HepG2 (cell line): ENCODE data around the gene HELZ. TPM values are rescaled to one million over a fixed set of nuclear protein-coding genes. Genes with fewer than 3 reads are reported as not detected.

Source experiments
- BRCA1 ChIP-seq: sonication (generic); formaldehyde crosslinking; IDR thresholded peaks from 2 replicates; pipeline ENCODE4 v1.4.0; 2020; ENCODE audit warnings: missing genetic modification reagents
- GATAD1 ChIP-seq: IDR thresholded peaks from 2 replicates; pipeline ENCODE4 v1.6.1; 2016; ENCODE audit warnings: missing genetic modification reagents, missing compliant biosample characterization
- GFI1 ChIP-seq: sonication (generic); formaldehyde crosslinking; IDR thresholded peaks from 2 replicates; pipeline ENCODE4 v1.5.0; 2020; ENCODE audit warnings: missing genetic modification reagents, mild to moderate bottlenecking, borderline replicate concordance
- GPBP1L1 ChIP-seq: sonication (generic); formaldehyde crosslinking; IDR thresholded peaks from 2 replicates; pipeline ENCODE4 v1.5.0; 2020; ENCODE audit warnings: mild to moderate bottlenecking, missing genetic modification reagents
- GPN1 ChIP-seq: sonication (generic); formaldehyde crosslinking; IDR thresholded peaks from 2 replicates; pipeline ENCODE4 v1.5.1; 2020; ENCODE audit warnings: missing genetic modification reagents, borderline replicate concordance
- HINFP ChIP-seq: sonication (generic); formaldehyde crosslinking; IDR thresholded peaks from 2 replicates; pipeline ENCODE4 v1.4.0; 2020; ENCODE audit warnings: low read depth, mild to moderate bottlenecking, missing genetic modification reagents
- LRRFIP1 ChIP-seq: sonication (generic); formaldehyde crosslinking; conservative IDR thresholded peaks from 2 replicates; pipeline ENCODE4 v1.4.0; 2020; ENCODE audit warnings: missing genetic modification reagents
- NFKB2 ChIP-seq: sonication (generic); formaldehyde crosslinking; IDR thresholded peaks from 2 replicates; pipeline ENCODE4 v1.4.0; 2020; ENCODE audit warnings: missing genetic modification reagents, borderline replicate concordance
- PITX1 ChIP-seq: sonication (generic); formaldehyde crosslinking; IDR thresholded peaks from 2 replicates; pipeline ENCODE4 v1.5.1; 2020; ENCODE audit warnings: mild to moderate bottlenecking, missing genetic modification reagents
- PRMT3 ChIP-seq: sonication (generic); formaldehyde crosslinking; IDR thresholded peaks from 2 replicates; pipeline ENCODE4 v1.8.1; 2022; ENCODE audit warnings: low read depth, mild to moderate bottlenecking, moderate library complexity, missing genetic modification reagents, borderline replicate concordance
- PTBP1 ChIP-seq: fragments of 200-400 bp; formaldehyde crosslinking; IDR thresholded peaks from 2 replicates; pipeline ENCODE4 v1.6.1; 2018; ENCODE audit warnings: low read length, low read depth; ENCODE audit not compliant: poor library complexity, severe bottlenecking
- SNAPC2 ChIP-seq: sonication (generic); formaldehyde crosslinking; IDR thresholded peaks from 2 replicates; pipeline ENCODE4 v1.8.1; 2022; ENCODE audit warnings: mild to moderate bottlenecking, missing genetic modification reagents
- USF2 ChIP-seq, 2 experiments: sonication (generic) in 1 of 2; formaldehyde crosslinking in 1 of 2; IDR thresholded peaks; 2 replicates each; pipeline versions ENCODE4 v1.5.1 to v1.6.1; 2011 to 2020; ENCODE audit warnings: borderline replicate concordance in 1 of 2, low read depth in 1 of 2, low read length in 1 of 2, mild to moderate bottlenecking in 1 of 2, missing genetic modification reagents in 1 of 2, moderate library complexity in 1 of 2
- ZFYVE20 ChIP-seq: sonication (generic); formaldehyde crosslinking; IDR thresholded peaks from 2 replicates; pipeline ENCODE4 v1.8.0; 2023; ENCODE audit warnings: low read depth, mild to moderate bottlenecking, moderate library complexity, missing genetic modification reagents, borderline replicate concordance
- ZNF101 ChIP-seq: sonication (generic); formaldehyde crosslinking; IDR thresholded peaks from 2 replicates; pipeline ENCODE4 v1.4.0; 2020; ENCODE audit warnings: mild to moderate bottlenecking, low read depth, missing genetic modification reagents, borderline replicate concordance
- ZNF280D ChIP-seq: sonication (generic); formaldehyde crosslinking; IDR thresholded peaks from 2 replicates; pipeline ENCODE4 v1.5.1; 2020; ENCODE audit warnings: mild to moderate bottlenecking, missing genetic modification reagents
- ZNF501 ChIP-seq: sonication (generic); formaldehyde crosslinking; IDR thresholded peaks from 2 replicates; pipeline ENCODE4 v1.5.1; 2020; ENCODE audit warnings: mild to moderate bottlenecking, moderate library complexity, missing genetic modification reagents
- ZNF570 ChIP-seq: sonication (generic); formaldehyde crosslinking; IDR thresholded peaks from 2 replicates; pipeline ENCODE4 v1.4.0; 2020; ENCODE audit warnings: mild to moderate bottlenecking, missing genetic modification reagents, borderline replicate concordance
- ZNF768 ChIP-seq: sonication (generic); formaldehyde crosslinking; IDR thresholded peaks from 2 replicates; pipeline ENCODE4 v1.4.0; 2020; ENCODE audit warnings: missing genetic modification reagents
- polyA plus RNA-seq, 8 experiments: library from polyadenylated mRNA; depleted of rRNA in 3 of 8; stranded (reverse) in 7 of 8; unstranded in 1 of 8; fragments of >200 nt; fragmentation: Illumina TruSeq in 4 of 8; extraction: Trizol in 4 of 8; gene quantifications; 2 replicates each; pipeline versions ENCODE4 v1.2.1 to v1.2.3, GENCODE V29; 2011 to 2016; ENCODE audit warnings: low read depth in 4 of 8, missing spikeins in 1 of 8, mixed read lengths in 1 of 8; ENCODE audit not compliant: insufficient read depth in 1 of 8
- total RNA-seq, 5 experiments: library from RNA; depleted of rRNA; stranded (reverse); fragments of >200 nt; fragmentation: Illumina TruSeq; extraction: Trizol; gene quantifications; 2 replicates each; pipeline ENCODE4 v1.2.3, GENCODE V29; 2016; ENCODE audit warnings: low read depth in 1 of 5

Gene HELZ
- total and polyA plus RNA-seq, 2 of the 13 experiments (the other 11 are each of a cell fraction or from before 2014, with no cell fraction given), result 35.3 to 52.4 TPM

- no peak for TF ChIP-seq USF2 (IDR thresholded peaks at IDR 0.05; ENCODE audit: low read depth, low read length)
- no peak for TF ChIP-seq USF2 (CRISPR knock-in tag; IDR thresholded peaks at IDR 0.05; ENCODE audit: borderline replicate concordance)
- TF ChIP-seq ZFYVE20 (CRISPR knock-in tag), result no peak
- no peak for TF ChIP-seq PRMT3 (CRISPR knock-in tag)
- no peak for TF ChIP-seq PTBP1
- no peak for TF ChIP-seq GPBP1L1 (CRISPR knock-in tag)
- TF ChIP-seq HINFP (CRISPR knock-in tag), result no peak
- TF ChIP-seq LRRFIP1, result no peak
- no peak for TF ChIP-seq PITX1 (CRISPR knock-in tag)
- no peak for TF ChIP-seq ZNF101 (CRISPR knock-in tag)
- no peak for TF ChIP-seq GPN1 (CRISPR knock-in tag)
- no peak for TF ChIP-seq ZNF280D
- TF ChIP-seq ZNF501 (CRISPR knock-in tag), result no peak; the same call in 1 of the 2 replicates
- no peak for TF ChIP-seq GFI1
- TF ChIP-seq SNAPC2, result peak; percentile 6
- TF ChIP-seq ZNF768 (CRISPR knock-in tag), result no peak
- no peak for TF ChIP-seq NFKB2 (CRISPR knock-in tag)
- TF ChIP-seq ZNF570 (CRISPR knock-in tag), result no peak
- no peak for TF ChIP-seq BRCA1 (CRISPR knock-in tag)
- TF ChIP-seq GATAD1, result no peak
These were observed 2.5 kb upstream of the HELZ start (continued) for GRCh38 chr17:67247416-67247900.
